IPS-18c (cell line): Measurements from ENCODE around the gene CCDC47.

Experiments
- H3K4me3 ChIP-seq: 2 replicates; pipeline ENCODE4 v1.7.0; 2013; ENCODE audit warnings: low read depth, mild to moderate bottlenecking, low read length, moderate library complexity; ENCODE audit not compliant: insufficient read depth
- H3K9me3 ChIP-seq: one replicate; pipeline ENCODE4 v1.6.1; 2013; ENCODE audit warnings: mild to moderate bottlenecking, low read length, moderate library complexity; ENCODE audit not compliant: control insufficient read depth, insufficient read depth

The CCDC47 gene

DNA sequence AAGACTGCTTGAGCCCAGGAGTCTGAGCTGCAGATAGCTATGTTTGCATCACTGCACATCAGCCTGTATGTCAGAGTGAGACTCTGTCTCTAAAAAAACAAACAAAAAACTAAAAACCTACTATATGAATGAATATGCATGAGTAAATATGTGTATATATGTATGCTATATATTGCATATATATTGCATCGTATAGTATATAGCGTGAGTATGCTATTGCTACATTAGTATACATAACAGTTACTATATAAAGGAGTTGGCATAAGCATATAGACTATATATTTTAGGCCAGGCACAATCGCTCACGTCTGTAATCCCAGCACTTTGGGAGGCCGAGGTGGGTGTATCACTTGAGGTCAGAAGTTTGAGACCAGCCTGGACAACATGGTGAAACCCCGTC, 16.7 kb upstream of the CCDC47 start:
- Histone ChIP-seq H3K4me3 (no peak overlapping the region), H3K9me3 (no peaks in the 10 kb centered on the region)

DNA sequence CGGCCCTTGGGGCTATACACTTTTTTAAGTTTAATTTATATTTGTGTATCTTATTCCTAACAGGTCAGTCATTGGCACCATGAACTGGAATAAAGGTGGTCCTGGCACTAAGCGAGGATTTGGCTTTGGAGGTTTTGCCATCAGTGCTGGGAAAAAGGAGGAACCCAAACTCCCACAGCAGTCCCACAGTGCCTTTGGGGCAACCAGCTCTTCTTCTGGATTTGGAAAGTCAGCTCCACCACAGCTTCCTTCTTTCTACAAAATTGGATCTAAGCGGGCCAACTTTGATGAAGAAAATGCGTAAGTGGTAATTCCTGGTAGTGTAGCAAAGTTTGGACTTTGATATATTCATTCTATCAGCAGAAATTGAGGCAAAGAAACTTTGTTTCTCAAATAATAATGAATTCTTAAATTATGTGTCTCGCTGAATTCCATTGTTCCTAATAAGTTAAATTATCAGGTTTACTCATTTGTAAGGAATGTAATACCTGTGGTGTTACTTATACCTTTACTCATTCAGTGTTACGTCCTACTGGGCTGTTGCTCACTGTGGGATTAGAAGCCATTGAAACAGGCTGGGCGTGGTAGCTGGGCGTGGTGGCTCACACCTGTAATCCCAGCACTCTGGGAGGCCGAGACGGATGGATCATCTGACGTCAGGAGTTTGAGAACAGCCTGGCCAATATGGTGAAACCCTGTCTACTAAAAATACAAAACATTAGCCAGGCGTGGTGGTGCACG, 13.7 kb upstream of the CCDC47 start:
- Histone ChIP-seq H3K9me3 (no peaks in the 10 kb centered on the region), H3K4me3 (no peak overlapping the region)

DNA sequence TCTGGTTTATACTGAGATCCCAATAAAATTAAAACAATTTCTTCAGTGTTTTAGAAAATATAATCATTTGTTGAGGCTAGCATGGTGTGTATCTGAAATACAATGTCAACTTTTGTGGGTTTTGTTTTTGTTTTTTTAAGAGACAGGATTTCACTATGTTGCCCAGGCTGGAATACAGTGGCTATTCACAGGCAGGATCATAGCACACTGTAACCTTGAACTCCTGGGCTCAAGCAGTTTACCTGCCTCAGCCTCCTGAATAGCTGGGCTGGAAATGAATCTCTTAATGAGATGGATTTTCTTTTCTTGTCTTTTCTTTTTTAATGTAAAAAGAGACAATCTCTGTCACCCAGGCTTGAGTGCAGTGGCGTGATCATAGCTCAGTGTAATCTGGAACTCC, 12.7 kb upstream of the CCDC47 start:
- Histone ChIP-seq H3K9me3 (no peaks in the 10 kb centered on the region), H3K4me3 (no peak overlapping the region)

- Histone ChIP-seq H3K4me3 (no peak overlapping the region), H3K9me3 (no peaks in the 10 kb centered on the region)
These were observed 12.2 kb upstream of the CCDC47 start for GRCh38 chr17:63785556-63785955.

- no peaks in the 10 kb centered on the region for H3K9me3 ChIP-seq
- H3K4me3 ChIP-seq, result no peak overlapping the region
These were observed 10.1 kb upstream of the CCDC47 start for GRCh38 chr17:63783522-63783921.

- Histone ChIP-seq H3K4me3 (no peak overlapping the region), H3K9me3 (no peaks in the 10 kb centered on the region)
These were observed 7.5 kb upstream of the CCDC47 start for GRCh38 chr17:63780928-63781327.

DNA sequence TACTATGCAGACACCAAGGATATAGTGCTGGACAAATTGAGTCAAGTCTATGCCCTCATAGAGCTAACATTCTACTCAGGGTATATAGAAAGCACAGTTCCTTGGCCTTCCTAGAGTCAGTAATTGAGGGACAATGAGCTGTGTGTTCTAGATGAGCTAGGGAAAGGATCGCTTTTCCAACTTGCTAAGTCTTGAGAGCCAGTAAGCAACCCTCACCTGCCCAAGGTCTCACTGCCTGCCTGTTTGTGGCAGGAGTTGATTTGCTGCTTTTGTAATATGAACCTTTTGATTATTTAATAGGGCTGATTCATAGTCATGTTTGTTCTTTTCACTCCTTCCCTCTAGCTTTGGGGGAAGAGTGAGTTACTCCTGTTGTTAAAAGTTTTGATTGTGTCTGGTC, 7.1 kb upstream of the CCDC47 start:
- H3K4me3 ChIP-seq, result no peak overlapping the region
- no peaks in the 10 kb centered on the region for H3K9me3 ChIP-seq

DNA sequence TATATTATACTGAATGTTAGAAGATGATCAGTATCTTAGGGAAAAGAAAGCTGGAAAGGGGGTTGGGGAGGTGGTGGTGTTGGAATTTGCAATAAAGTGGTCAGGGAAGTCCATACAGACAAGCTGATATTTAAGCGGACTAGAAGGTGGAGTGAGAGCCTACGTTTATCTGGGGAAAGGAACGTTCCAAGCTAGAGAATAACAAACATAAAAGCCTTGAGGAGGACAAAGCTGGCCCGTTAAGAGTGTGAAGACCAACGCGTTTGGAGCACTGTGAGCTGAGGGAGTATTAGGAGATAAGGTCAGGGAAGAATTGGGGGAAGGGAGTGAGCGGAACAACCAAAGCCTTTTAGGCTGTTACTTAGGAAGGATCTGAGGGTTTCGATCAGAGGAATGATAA, 2.0 kb upstream of the CCDC47 start:
- Histone ChIP-seq H3K9me3 (no peaks in the 10 kb centered on the region), H3K4me3 (peak overlapping the region; percentile 90)

GRCh38 chr17:63774969-63775265, 1.5 kb upstream of the CCDC47 start:
- Histone ChIP-seq H3K4me3 (peak overlapping the region; percentile 90), H3K9me3 (no peaks in the 10 kb centered on the region)

GRCh38 chr17:63774141-63774968, 958 bp upstream of the CCDC47 start, which contains the start of gene DDX42:
TSS of gene DDX42 (plus strand) at chr17:63774170. CDS start at chr17:63787050, 12,880 bp downstream.
- Histone ChIP-seq H3K4me3 (peak within 1 kb of the TSS; percentile 91), H3K9me3 (no peaks in the 10 kb centered on the region)

DNA sequence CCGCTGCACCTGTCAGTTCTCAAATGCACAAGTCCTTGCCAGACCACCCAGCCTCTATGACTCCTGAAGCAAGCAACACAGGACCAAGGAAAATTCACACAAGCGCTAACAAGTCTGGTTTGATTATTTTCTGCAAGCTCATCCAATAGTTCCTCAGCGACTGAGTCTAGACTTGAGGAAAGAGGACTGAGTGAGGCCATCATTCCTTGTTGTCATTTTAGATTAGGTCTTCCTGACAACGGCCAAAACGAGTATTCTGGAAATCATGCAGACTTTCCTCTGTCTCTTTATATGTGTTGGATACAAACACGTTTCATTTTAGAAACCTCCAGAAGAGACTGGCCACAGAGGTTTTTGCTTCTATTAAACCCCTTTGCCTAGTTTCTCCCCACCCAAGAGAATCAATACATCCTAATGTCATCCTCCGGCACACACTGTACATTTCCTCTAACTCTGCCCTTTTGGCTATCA, 561 bp downstream of the CCDC47 start:
- H3K4me3 ChIP-seq, result peak overlapping the region; percentile 91
- H3K9me3 ChIP-seq, result no peaks in the 10 kb centered on the region

- no peak overlapping the region for H3K4me3 ChIP-seq
These were observed 5.0 kb downstream of the CCDC47 start for GRCh38 chr17:63768433-63768832.

DNA sequence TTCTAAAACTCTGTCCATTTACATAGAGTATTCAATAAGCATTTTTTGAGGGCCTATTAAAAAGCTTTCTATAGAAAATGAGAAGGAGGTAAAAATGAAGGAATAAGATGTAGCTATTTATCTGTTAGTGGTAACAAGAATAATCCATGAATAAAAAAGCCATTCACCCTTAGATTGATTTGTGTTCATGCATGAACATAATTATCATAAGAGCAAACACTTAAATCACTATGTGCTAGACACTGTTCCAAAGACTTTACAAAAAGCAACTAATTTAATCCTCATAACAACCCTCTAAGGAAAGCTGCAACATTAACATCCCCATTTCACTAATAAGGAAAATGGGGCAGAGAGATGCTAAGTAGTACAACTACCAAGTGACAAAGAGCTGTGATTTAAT, 6.6 kb downstream of the CCDC47 start:
- Histone ChIP-seq H3K4me3 (no peak overlapping the region), H3K9me3 (peaks cover 2% of the 10 kb centered on the region)

More at GRCh38 chr17:63768433-63768832, 5.0 kb downstream of the CCDC47 start:
- peaks cover 2% of the 10 kb centered on the region for H3K9me3 ChIP-seq

- Histone ChIP-seq H3K4me3 (no peak overlapping the region), H3K9me3 (peaks cover 2% of the 10 kb centered on the region)
These were observed 8.7 kb downstream of the CCDC47 start for GRCh38 chr17:63764716-63765115.

DNA sequence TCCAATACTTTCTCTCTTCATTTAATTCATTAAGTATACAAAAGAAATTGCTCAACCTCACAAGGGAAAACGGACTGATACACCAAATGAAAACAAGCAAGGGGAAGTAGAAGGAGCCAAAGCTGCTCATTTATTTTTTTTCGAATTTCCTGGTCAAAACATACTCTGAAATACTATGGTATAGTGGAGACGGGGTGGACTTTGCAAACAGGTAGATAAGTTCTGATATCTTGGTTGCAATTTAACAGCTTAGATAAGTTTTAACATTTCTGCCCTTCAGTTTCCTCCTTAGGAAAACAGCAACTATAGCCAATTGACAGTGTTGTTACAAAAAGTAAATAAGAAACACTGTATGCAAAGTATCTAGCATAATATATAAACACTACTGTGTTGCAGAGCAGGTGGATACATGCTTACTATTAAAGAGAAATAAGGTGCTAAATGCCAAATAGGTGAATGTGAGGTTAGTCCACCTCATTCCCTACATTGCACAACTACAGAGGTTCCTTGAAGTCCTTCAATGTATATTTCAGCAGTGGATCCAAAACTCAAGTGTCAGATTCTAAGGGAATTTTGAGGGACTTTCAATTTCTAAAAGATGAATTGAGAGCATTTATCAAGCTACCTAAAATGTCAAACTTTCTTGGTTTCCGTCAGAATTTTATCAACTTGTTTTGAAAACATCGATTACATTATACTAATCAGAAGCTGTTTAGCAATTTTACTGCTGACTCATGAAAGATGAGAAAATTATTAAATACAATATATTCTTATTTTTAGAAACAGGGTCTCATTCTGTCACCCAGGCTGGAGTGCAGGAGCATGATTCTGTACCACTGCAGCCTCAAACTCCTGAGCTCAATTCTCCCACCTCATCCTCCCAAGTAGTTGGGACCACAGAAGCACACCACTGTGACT, 11.0 kb downstream of the CCDC47 start:
- H3K9me3 ChIP-seq, result peaks cover 2% of the 10 kb centered on the region
- H3K4me3 ChIP-seq, result no peak overlapping the region

GRCh38 chr17:63760771-63761539, 12.4 kb downstream of the CCDC47 start:
- Histone ChIP-seq H3K4me3 (no peak overlapping the region), H3K9me3 (peaks cover 2% of the 10 kb centered on the region)

DNA sequence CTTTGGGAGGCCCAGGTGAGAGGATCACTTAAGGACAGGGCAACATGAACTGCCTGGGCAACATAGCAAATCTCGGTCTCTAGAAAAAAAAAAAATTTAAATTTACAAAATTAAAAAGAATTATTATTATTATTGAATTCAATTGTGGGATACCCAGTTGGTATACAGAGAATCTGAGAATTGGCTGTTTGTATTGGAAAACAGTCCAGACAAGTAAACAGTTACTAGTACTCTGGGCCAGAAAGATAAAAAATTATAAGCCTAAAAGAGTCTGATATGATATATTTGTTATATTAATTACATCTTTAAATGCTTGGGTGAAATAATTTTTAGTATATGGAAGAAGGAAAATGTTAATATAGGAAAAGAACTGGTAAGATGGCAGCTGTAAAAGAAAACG, 15.0 kb downstream of the CCDC47 start:
- Histone ChIP-seq H3K4me3 (no peak overlapping the region), H3K9me3 (no peaks in the 10 kb centered on the region)
